ENCODE results near the gene HSPA2. TPM values are rescaled to one million over a fixed set of nuclear protein-coding genes. Genes with fewer than 3 reads are reported as not detected.

The HSPA2 gene
- total and polyA plus RNA-seq, 2 of the 13 experiments (the other 11 are each of a cell fraction or from before 2014, with no cell fraction given) = 0.15 to 0.27 TPM

DNA sequence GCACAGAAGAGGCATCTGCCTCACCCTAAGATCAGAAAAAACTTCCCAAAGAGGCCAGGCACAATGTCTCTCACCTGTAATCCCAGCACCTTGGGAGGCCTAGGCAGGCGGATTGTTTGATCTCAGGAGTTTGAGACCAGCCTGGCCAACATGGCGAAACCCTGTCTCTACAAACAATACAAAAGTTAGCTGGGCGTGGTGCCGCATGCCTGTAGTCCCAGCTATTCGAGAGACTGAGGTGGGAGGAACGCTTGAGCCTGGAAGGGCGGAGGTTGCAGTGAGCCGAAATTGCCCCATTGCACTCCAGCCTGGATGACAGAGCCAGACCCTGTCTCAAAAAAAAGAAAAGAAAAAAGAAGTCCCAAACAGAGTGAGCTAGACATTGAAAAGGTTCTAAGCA is 31.5 kb upstream of the HSPA2 start:
- H3K27ac ChIP-seq (ENCODE audit: extremely low read length, insufficient read depth, low read length) = no peak overlapping the region
- TF ChIP-seq ZNF749 (CRISPR knock-in tag; IDR thresholded peaks at IDR 0.05; ENCODE audit: borderline replicate concordance) (no peak), ATF7-NPFF (CRISPR knock-in tag; IDR thresholded peaks at IDR 0.05; ENCODE audit: low read depth) (no peak), POLR2AphosphoS2 (IDR thresholded peaks at IDR 0.05; ENCODE audit: low read depth, low read length) (no peak), ZNF687 (CRISPR knock-in tag; IDR thresholded peaks at IDR 0.05) (peak; percentile 35), ZFP36L1 (CRISPR knock-in tag; IDR thresholded peaks at IDR 0.05) (no peak), ZNF546 (CRISPR knock-in tag; conservative IDR thresholded peaks at IDR 0.05) (no peak), ARNT (IDR thresholded peaks at IDR 0.05) (no peak), ZEB1 (IDR thresholded peaks at IDR 0.05; ENCODE audit: insufficient replicate concordance, low read depth) (no peak), FLYWCH1 (CRISPR knock-in tag; IDR thresholded peaks at IDR 0.05) (no peak), TEAD3 (CRISPR knock-in tag; optimal IDR thresholded peaks at IDR 0.05; ENCODE audit: borderline replicate concordance) (peak; percentile 6), SALL1 (CRISPR knock-in tag; IDR thresholded peaks at IDR 0.05) (peak; percentile 32; the same call in 1 of the 2 replicates), PATZ1 (CRISPR knock-in tag; IDR thresholded peaks at IDR 0.05) (0 out of 2 replicates have a peak, but pooled peaks have one; percentile 10), ZNF598 (CRISPR knock-in tag; IDR thresholded peaks at IDR 0.05; ENCODE audit: borderline replicate concordance) (no peak), ZNF776 (CRISPR knock-in tag; IDR thresholded peaks at IDR 0.05) (no peak), ISL2 (CRISPR knock-in tag; IDR thresholded peaks at IDR 0.05) (no peak), TFDP1 (CRISPR knock-in tag; IDR thresholded peaks at IDR 0.05; ENCODE audit: borderline replicate concordance) (peak; percentile 23; the same call in 1 of the 2 replicates), SIN3A (IDR thresholded peaks at IDR 0.05; ENCODE audit: borderline replicate concordance, low read depth, low read length) (no peak), YY1 (IDR thresholded peaks at IDR 0.05; ENCODE audit: insufficient read depth, insufficient replicate concordance, low read depth, low read length) (peak; percentile 21), ZNF121 (CRISPR knock-in tag; IDR thresholded peaks at IDR 0.05) (peak; percentile 23; the same call in 1 of the 2 replicates)

More for the DNA sequence above, 31.5 kb upstream of the HSPA2 start:
- ChIA-PET POLR2A (interaction anchor here (1.7 kb wide), 1 partner anchor 121 kb away, joined by 4 read pairs; no protein-coding TSS in a partner anchor), CTCF (ENCODE audit: low intra/inter-chr PET ratio, low total read pairs) (no interaction called here)
- peak overlapping the region; percentile 56 for H3K4me2 ChIP-seq (ENCODE audit: low read depth, low read length)
- no TSS peak for BruUV-seq (replicated peaks)
- peaks cover 85% of the 10 kb centered on the region for H3K79me2 ChIP-seq (ENCODE audit: insufficient read depth, low read length)
- H3K9me3 ChIP-seq (ENCODE audit: low read length) = no peaks in the 10 kb centered on the region
- H3K9ac ChIP-seq (ENCODE audit: insufficient read depth, low read depth, low read length) = no peak overlapping the region
- peaks cover 39% of the 10 kb centered on the region for H4K20me1 ChIP-seq (ENCODE audit: insufficient read depth, low read length)
- H3K27me3 ChIP-seq (ENCODE audit: control insufficient read depth in 1 of 2, insufficient read depth in 2 of 2, low read length in 2 of 2) = no peaks in the 10 kb centered on the region; a peak in 1 of 5 replicates
- DNase-seq (ENCODE audit: low spot score) = peak; percentile 59
- no peak overlapping the region for H3K4me3 ChIP-seq (replicated peaks in 1 of 3; ENCODE audit: insufficient read depth in 1 of 3, low read depth in 2 of 3, low read length in 3 of 3)
- in situ Hi-C loops (cut with HindIII; ENCODE audit: extremely low pct_ligation_motif_present, low pct_unique_long_range_greater_than_20kb) = no loop called here
- peaks cover 60% of the 10 kb centered on the region for H3K4me1 ChIP-seq (ENCODE audit: insufficient read depth, low read length)
- 32% methylated on average over 8 of the region's 8 CpGs for WGBS (ENCODE audit: low lambda C conversion rate)
- peak; percentile 77 for FAIRE-seq
- no peaks in the 10 kb centered on the region; a peak in 1 of 5 replicates for H3K36me3 ChIP-seq (replicated peaks in 1 of 2; ENCODE audit: control insufficient read depth in 1 of 2, insufficient read depth in 2 of 2, low read length in 2 of 2)
- intact Hi-C loops (cut with micrococcal nuclease; ENCODE audit: unreplicated experiment) = no loop called here
- no peak for ATAC-seq
- no peak overlapping the region for H2AFZ ChIP-seq (ENCODE audit: low read length)
